ENCODE measurements around the gene ZNF337.

The ZNF337 gene

GRCh38 chr20:25632940-25633790 is 63.5 kb downstream of the ZNF337 start:
- in situ Hi-C loops (cut with MboI; ENCODE audit: low sequenced_read_pairs) = loop anchor here (10.0 kb wide), 1 partner anchor 62 kb away; the partner anchor contains the start of gene ZNF337

- in situ Hi-C loops (cut with MboI; ENCODE audit: low sequenced_read_pairs) = loop anchor here (10.0 kb wide), 1 partner anchor 64 kb away; the partner anchor contains the start of gene ZNF337
Measured at GRCh38 chr20:25630615-25631014, 66.0 kb downstream of the ZNF337 start.

DNA sequence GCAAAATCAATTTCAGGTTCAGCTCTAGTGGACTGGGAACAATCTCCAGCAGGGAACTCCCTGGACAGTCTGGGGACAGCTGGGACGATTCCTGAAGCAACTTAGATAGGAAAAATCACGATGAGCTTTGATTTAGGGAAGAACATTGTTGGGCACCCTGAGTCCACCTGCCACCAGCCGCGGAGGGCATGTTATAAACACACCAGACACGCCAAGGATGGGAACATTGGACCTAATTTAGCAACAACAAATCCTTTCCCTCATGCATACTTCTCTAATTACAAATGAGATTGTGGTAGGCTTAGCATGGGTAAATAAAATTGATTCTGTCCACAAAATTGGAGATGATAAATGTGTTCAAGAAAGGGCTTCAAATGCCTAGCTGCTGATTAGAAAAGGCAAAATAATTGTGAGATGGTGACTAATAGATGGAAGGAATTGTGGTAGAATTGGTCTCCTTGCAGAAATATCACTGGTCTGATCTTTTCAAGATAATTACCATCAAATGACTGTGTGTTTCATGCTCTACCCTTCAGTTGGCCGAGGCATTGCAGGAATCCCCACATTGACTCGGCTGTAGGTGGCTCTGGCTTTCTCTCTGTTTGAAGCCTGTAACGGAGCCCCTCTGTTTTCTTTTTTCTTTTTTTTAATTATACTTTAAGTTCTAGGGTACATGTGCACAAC is 66.7 kb downstream of the ZNF337 start:
- in situ Hi-C loops (cut with MboI; ENCODE audit: low sequenced_read_pairs) = loop anchor here (10.0 kb wide), 1 partner anchor 65 kb away; the partner anchor contains the start of gene ZNF337

DNA sequence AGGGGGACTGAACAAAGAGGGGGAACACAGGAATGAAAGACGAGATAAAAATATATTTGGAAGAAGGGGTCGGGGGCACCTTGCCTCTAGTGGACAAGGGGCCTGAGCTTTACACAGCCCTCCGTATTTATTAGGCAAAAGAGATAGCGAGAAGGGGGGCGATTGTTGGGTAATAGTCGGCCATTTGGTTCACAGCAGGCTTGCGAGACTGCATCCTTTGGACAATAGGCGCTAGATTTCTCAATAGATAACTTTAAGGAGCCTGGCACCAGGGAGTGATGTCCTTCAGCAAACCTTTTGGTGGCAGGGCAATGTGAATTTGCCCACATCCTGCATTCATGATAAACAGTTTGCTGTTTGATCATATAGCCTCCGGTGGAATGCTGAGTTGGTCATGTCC is 69.9 kb downstream of the ZNF337 start:
- in situ Hi-C loops (cut with MboI; ENCODE audit: low sequenced_read_pairs) = no loop called here

DNA sequence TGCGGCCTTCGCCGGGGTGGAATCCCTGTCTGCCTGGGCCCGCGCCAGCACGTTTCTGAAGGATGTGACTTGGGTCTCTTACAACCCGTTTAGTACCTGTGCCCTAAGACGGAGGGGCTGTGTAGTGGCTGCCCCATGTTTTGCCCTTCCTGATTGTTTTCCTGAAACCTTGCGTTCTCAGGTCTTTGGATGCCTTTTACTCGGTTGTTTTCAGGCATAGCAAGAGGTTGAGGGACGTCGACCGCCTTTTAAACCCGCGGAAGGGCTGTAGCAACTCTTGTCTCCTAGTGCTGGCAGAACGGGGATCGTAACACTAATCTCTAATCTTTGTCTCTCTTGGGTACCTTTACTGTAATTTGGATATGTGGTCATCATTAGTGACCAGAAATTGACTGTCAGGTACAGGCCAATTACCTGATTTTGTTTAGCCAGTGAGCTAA is 72.1 kb downstream of the ZNF337 start:
- in situ Hi-C loops (cut with MboI; ENCODE audit: low sequenced_read_pairs) = no loop called here
